DND-41 (cell line): ENCODE data around the gene EDIL3.

Experiments
- EZH2 ChIP-seq: IDR thresholded peaks from 3 replicates; pipeline ENCODE4 v1.6.1; 2012; ENCODE audit warnings: borderline replicate concordance, low read depth, mild to moderate bottlenecking, moderate library complexity, low read length, inconsistent platforms; ENCODE audit not compliant: severe bottlenecking
- TF ChIP-seq, protein P1 (sequence below): IDR thresholded peaks from 2 replicates; pipeline ENCODE4 v1.5.1; 2012; ENCODE audit warnings: borderline replicate concordance, low read length, moderate library complexity, mild to moderate bottlenecking; ENCODE audit not compliant: poor library complexity, severe bottlenecking; ENCODE audit errors: extremely low read depth

DNA sequence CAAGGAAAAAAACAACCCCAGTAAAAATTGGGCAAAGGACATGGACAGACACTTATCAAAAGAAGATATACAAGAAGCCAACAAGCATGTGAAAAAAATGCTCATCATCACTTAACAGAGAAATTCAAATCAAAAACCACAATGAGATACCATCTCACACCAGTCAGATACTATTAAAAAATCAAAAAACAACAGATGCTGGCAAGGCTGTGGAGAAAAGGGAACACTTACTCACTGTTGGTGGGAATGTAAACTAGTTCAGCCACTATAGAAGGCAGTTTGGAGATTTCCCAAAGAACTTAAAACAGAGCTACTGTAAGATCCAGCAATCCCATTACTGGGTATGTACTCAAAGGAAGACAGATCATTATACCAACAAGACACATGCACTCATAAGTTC, 157.4 kb downstream of the EDIL3 start:
- TF ChIP-seq, protein P1, sequence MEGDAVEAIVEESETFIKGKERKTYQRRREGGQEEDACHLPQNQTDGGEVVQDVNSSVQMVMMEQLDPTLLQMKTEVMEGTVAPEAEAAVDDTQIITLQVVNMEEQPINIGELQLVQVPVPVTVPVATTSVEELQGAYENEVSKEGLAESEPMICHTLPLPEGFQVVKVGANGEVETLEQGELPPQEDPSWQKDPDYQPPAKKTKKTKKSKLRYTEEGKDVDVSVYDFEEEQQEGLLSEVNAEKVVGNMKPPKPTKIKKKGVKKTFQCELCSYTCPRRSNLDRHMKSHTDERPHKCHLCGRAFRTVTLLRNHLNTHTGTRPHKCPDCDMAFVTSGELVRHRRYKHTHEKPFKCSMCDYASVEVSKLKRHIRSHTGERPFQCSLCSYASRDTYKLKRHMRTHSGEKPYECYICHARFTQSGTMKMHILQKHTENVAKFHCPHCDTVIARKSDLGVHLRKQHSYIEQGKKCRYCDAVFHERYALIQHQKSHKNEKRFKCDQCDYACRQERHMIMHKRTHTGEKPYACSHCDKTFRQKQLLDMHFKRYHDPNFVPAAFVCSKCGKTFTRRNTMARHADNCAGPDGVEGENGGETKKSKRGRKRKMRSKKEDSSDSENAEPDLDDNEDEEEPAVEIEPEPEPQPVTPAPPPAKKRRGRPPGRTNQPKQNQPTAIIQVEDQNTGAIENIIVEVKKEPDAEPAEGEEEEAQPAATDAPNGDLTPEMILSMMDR, result no peak
- no peak for TF ChIP-seq EZH2
